Skeletal muscle tissue (tissue), 4 donors: ENCODE results near the gene TCHHL1. TPM values are rescaled to one million over a fixed set of nuclear protein-coding genes. Genes with fewer than 3 reads are reported as not detected.

ENCODE experiments used
- H3K27ac ChIP-seq: one replicate; pipeline ENCODE4 v1.7.0; 2013; ENCODE audit warnings: mild to moderate bottlenecking, low read depth, low read length, inconsistent platforms
- H3K27me3 ChIP-seq, 3 donors: one replicate each; pipeline ENCODE4 v1.7.0; 2013; ENCODE audit warnings: low read length in 3 of 3; ENCODE audit not compliant: control insufficient read depth in 3 of 3, insufficient read depth in 3 of 3
- H3K36me3 ChIP-seq, 3 donors: one replicate each; pipeline ENCODE4 v1.7.0; 2013; ENCODE audit warnings: low read length in 3 of 3; ENCODE audit not compliant: control insufficient read depth in 3 of 3, insufficient read depth in 3 of 3
- H3K4me1 ChIP-seq, 3 donors: one replicate each; pipeline ENCODE4 v1.7.0; 2013; ENCODE audit warnings: low read length in 3 of 3, mild to moderate bottlenecking in 3 of 3; ENCODE audit not compliant: control insufficient read depth in 3 of 3, insufficient read depth in 3 of 3
- H3K4me3 ChIP-seq, 3 donors: one replicate each; pipeline ENCODE4 v1.7.0; 2013; ENCODE audit warnings: low read length in 3 of 3
- H3K9ac ChIP-seq, 3 donors: one replicate each; pipeline ENCODE4 v1.7.0; 2013; ENCODE audit warnings: low read length in 3 of 3, mild to moderate bottlenecking in 3 of 3, moderate library complexity in 2 of 3, low read depth in 1 of 3
- H3K9me3 ChIP-seq, 3 donors: one replicate each; pipeline ENCODE4 v1.7.0; 2013; ENCODE audit warnings: low read length in 3 of 3; ENCODE audit not compliant: control insufficient read depth in 3 of 3
- total RNA-seq: library from RNA; depleted of rRNA; stranded (reverse); fragments of >200 nt; gene quantifications from one replicate; pipeline ENCODE4 v1.2.3, GENCODE V29; 2014
- donor health status: Osteomylitis.

The TCHHL1 gene
- total RNA-seq, 1 donor from 2014 or later = not detected

GRCh38 chr1:152067150-152067549, 21.7 kb downstream of the TCHHL1 start:
- H3K36me3 ChIP-seq = no peaks in the 10 kb centered on the region
- no peaks in the 10 kb centered on the region for H3K4me1 ChIP-seq
- H3K4me3 ChIP-seq = no peak overlapping the region
- H3K9me3 ChIP-seq = no peaks in the 10 kb centered on the region
- H3K9ac ChIP-seq = no peak overlapping the region
- H3K27ac ChIP-seq = no peak overlapping the region
- H3K27me3 ChIP-seq = peaks cover 0 to 12% (median 0%) of the 10 kb centered on the region in 3 donors

DNA sequence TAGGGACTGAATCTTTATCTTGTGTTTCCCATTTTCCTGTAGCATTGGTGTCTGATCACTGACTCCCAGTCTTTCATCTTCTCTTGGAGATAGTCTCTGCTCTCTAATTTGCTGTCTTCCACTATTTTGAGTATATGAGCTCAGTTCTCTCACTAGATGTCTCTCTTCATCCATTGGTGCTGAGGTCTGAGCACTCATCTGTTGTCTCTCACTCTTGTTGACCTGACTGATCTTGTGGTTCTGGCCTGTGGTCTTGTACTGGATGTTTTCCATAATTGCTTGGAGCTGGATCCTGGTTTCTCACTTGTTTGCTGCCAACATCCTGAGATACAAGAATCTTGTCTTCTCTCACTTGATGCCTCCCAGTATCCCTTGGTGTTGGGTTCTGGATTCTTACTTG, 26.9 kb downstream of the TCHHL1 start:
- Histone ChIP-seq H3K27me3 (peaks cover 0 to 8% (median 0%) of the 10 kb centered on the region in 3 donors), H3K4me3 (no peak overlapping the region), H3K27ac (no peak overlapping the region), H3K9ac (no peak overlapping the region), H3K9me3 (no peaks in the 10 kb centered on the region), H3K4me1 (no peaks in the 10 kb centered on the region), H3K36me3 (no peaks in the 10 kb centered on the region)

GRCh38 chr1:152053375-152053774, 35.5 kb downstream of the TCHHL1 start:
- peaks cover 0 to 9% (median 4%) of the 10 kb centered on the region in 3 donors for H3K27me3 ChIP-seq
- no peaks in the 10 kb centered on the region for H3K9me3 ChIP-seq
- peaks cover 2 to 3% (median 2%) of the 10 kb centered on the region in 3 donors for H3K4me1 ChIP-seq
- no peak overlapping the region for H3K9ac ChIP-seq
- H3K36me3 ChIP-seq = no peaks in the 10 kb centered on the region
- H3K4me3 ChIP-seq = no peak overlapping the region
- no peak overlapping the region for H3K27ac ChIP-seq

- H3K27me3 ChIP-seq = peaks cover 0 to 9% (median 4%) of the 10 kb centered on the region in 3 donors
- no peaks in the 10 kb centered on the region for H3K9me3 ChIP-seq
- H3K27ac ChIP-seq = no peak overlapping the region
- peaks cover 8 to 11% (median 10%) of the 10 kb centered on the region in 3 donors for H3K4me1 ChIP-seq
- no peaks in the 10 kb centered on the region for H3K36me3 ChIP-seq
- no peak overlapping the region for H3K9ac ChIP-seq
- H3K4me3 ChIP-seq = no peak overlapping the region
Observed at GRCh38 chr1:152052606-152053005, 36.3 kb downstream of the TCHHL1 start.

- Histone ChIP-seq H3K27ac (no peak overlapping the region), H3K27me3 (peaks cover 0 to 9% (median 4%) of the 10 kb centered on the region in 3 donors), H3K4me1 (peaks cover 13 to 15% (median 13%) of the 10 kb centered on the region in 3 donors), H3K36me3 (no peaks in the 10 kb centered on the region), H3K9ac (no peak overlapping the region), H3K4me3 (no peak overlapping the region), H3K9me3 (no peaks in the 10 kb centered on the region)
Observed at GRCh38 chr1:152050886-152051675, 37.8 kb downstream of the TCHHL1 start.

DNA sequence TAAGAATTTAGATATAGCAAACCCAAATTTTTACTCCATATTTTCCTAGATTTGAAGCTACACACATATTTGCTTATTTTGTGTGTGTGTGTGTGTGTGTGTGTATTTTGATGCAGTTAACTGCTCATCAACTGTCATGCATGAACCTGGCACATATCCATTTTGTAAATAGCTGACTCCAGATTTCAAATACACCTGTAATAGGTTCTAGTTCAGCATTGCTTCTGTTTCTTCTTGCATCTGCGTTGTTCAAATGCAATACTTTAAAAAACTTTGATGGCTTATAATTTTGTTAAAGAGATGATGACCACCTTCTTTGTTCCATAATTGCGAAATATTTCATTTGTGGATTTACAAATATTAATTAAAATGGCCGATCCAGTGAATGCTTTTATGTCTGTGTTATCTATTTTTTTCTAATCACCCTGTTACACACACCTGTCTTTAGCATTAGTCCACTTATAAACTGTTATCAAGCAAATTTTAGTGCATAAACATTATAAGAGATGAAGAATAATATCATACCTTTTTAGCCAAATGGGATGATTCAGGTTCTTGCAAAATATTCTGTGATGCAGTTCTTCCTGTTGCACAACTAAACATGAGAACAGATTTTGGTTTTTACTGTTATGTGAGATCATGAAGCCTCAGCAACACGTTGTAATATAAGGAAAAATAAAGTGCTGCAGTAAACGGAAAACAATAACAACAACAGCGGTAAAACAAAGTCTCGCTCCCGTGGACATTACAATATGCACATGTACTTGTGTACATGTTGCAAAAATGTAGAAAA, 39.4 kb downstream of the TCHHL1 start:
- Histone ChIP-seq H3K9ac (no peak overlapping the region), H3K27ac (no peak overlapping the region), H3K4me1 (peaks cover 13 to 15% (median 13%) of the 10 kb centered on the region in 3 donors), H3K36me3 (no peaks in the 10 kb centered on the region), H3K27me3 (peaks cover 0 to 9% (median 4%) of the 10 kb centered on the region in 3 donors), H3K4me3 (no peak overlapping the region), H3K9me3 (no peaks in the 10 kb centered on the region)

DNA sequence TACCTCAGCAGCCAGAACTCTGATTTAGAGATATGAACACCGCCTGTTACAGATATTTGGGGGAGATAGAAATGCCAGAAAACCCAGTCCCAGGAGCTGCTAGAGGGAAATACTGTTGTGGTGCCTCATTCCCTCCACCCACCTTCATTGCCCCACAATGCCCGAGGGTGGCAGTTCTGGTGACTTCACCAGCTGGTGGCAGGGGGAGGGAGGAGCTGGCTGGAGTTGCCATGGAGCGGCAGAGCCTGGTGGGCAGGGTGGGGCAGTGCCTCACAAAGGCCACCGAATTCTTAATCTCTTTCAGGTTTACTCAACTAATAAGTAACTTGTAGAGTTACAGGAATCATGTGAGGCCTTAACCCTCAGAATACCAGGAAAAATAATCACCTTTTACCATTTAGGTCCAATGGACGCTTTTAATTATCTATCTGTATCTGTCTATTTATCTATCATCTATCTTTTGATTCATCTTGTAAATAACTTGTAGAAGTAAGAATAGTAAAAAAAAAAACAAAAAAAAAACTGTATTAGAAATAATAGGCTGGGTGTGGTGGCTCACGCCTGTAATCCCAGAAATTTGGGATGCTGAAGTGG, 40.4 kb downstream of the TCHHL1 start:
- peaks cover 13 to 15% (median 13%) of the 10 kb centered on the region in 3 donors for H3K4me1 ChIP-seq
- peaks cover 0 to 6% (median 4%) of the 10 kb centered on the region in 3 donors for H3K27me3 ChIP-seq
- H3K9ac ChIP-seq = peak overlapping the region; percentile 30 to 74 (median 35)
- H3K27ac ChIP-seq = peak overlapping the region; percentile 85
- no peaks in the 10 kb centered on the region for H3K36me3 ChIP-seq
- peak overlapping the region in 2 of 3 donors; percentile 45 to 58 for H3K4me3 ChIP-seq
- no peaks in the 10 kb centered on the region for H3K9me3 ChIP-seq

DNA sequence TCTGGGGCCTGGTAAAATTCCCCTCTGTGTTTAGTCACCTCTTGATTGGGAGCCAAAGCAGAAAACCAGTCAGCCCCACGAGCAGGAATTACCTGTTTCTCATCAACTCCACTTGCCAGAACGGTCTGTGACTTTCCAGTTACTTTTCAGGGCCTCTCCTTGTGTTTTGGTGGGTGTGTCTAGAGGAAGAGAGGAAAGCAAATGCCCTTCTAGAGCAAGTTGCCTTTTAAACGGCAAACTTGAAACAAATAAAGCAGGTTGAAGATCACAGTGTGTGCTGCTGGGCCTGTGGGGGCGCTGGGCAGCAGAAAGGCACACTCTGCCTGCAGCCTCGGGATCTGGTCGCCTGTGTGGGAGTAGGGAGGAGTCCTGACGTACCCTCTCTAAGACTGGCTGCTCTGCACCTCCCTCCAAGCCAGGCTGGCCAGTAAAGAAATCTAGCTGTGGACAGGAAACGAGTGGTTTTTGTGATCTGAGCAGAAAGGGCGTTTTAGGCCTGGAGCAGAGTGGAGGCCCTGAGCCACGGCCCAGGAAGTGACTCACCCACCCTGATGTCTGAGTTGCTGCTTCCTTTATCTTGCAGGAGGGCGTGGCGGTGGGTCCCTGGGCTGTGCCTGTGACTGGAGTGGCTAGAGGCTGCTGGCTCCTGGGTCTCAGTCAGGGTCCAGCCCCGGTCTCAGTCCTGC, 41.0 kb downstream of the TCHHL1 start:
- H3K9me3 ChIP-seq = no peaks in the 10 kb centered on the region
- peak overlapping the region; percentile 85 for H3K27ac ChIP-seq
- H3K27me3 ChIP-seq = peaks cover 0 to 3% (median 2%) of the 10 kb centered on the region in 3 donors
- peak overlapping the region; percentile 30 to 74 (median 35) for H3K9ac ChIP-seq
- H3K4me3 ChIP-seq = peak overlapping the region; percentile 11 to 58 (median 45)
- no peaks in the 10 kb centered on the region for H3K36me3 ChIP-seq
- H3K4me1 ChIP-seq = peaks cover 13 to 15% (median 13%) of the 10 kb centered on the region in 3 donors

DNA sequence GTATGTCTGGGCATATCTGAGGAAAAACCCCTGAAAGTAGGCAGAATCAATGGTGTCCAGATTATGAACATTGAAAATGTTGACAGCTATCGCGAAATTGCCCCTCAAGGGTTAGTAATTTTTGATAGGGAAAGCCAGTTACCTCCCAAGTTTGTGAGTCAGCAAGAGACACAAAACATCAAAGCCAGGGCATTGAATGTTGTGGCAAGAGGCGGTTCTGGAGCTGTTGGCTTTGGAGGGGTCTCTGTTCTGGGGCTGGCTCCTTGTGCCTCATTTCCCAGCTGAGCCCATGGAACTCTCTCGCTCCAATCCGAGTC, 41.5 kb downstream of the TCHHL1 start:
- H3K4me3 ChIP-seq = peak overlapping the region; percentile 11 to 58 (median 45)
- peak overlapping the region; percentile 85 for H3K27ac ChIP-seq
- peak overlapping the region; percentile 30 to 74 (median 35) for H3K9ac ChIP-seq
- H3K27me3 ChIP-seq = peaks cover 0 to 2% (median 0%) of the 10 kb centered on the region in 3 donors
- no peaks in the 10 kb centered on the region for H3K9me3 ChIP-seq
- no peaks in the 10 kb centered on the region for H3K36me3 ChIP-seq
- H3K4me1 ChIP-seq = peaks cover 13 to 15% (median 13%) of the 10 kb centered on the region in 3 donors
